Cardiac septum (tissue), 1 donor: ENCODE results near the gene BUD13. TPM values are rescaled to one million over a fixed set of nuclear protein-coding genes. Genes with fewer than 3 reads are reported as not detected.

Experiments used
- DNase-seq: peaks from one replicate; pipeline ENCODE4 v3.0.0-alpha.2; 2020; ENCODE audit warnings: low spot score
- intact Hi-C: fragments of 100-400 bp; cut with DNase I; formaldehyde crosslinking; loops from one replicate; pipeline ENCODE4 v1.14.0; 2022
- total RNA-seq: library from RNA; stranded (reverse); fragmentation: NEBNext Ultra II Directional; extraction: Animal tissue kit (Norgen Biotek cat#: 25700); gene quantifications from one replicate; pipeline ENCODE4 v1.2.1, GENCODE V29; 2021
- donor health status: DM: no; HTN: no; CAD: no.

The BUD13 gene
- total RNA-seq, 1 donor from 2014 or later: 8.3 TPM

GRCh38 chr11:116794851-116795250 is 22.1 kb upstream of the BUD13 start:
- DNase-seq: no peak
- intact Hi-C loops: loop anchor here (5.0 kb wide), 1 partner anchor 82 kb away; no protein-coding TSS in a partner anchor

- DNase-seq: no peak
These were observed 20.9 kb upstream of the BUD13 start for GRCh38 chr11:116793772-116794097.

GRCh38 chr11:116792869-116793771 is 20.3 kb upstream of the BUD13 start:
- intact Hi-C loops: loop anchor here (2.0 to 5.0 kb wide), 2 partner anchors 84 to 430 kb away; no protein-coding TSS in a partner anchor
- no peak for DNase-seq

More at GRCh38 chr11:116793772-116794097, 20.9 kb upstream of the BUD13 start:
- intact Hi-C loops: loop anchor here (2.0 to 5.0 kb wide), 2 partner anchors 84 to 429 kb away; no protein-coding TSS in a partner anchor

GRCh38 chr11:116792144-116792868 is 19.5 kb upstream of the BUD13 start:
- intact Hi-C loops: loop anchor here (2.0 to 5.0 kb wide), 2 partner anchors 85 to 430 kb away; no protein-coding TSS in a partner anchor
- no peak for DNase-seq

- no peak for DNase-seq
- intact Hi-C loops: loop anchor here (2.0 to 5.0 kb wide), 4 partner anchors 45 to 431 kb away; partner anchors contain the start of gene APOA1
These were observed 19.0 kb upstream of the BUD13 start, which contains the start of gene APOA5 for GRCh38 chr11:116791813-116792143. Gene APOA5 (minus strand): TSS chr11:116791879. CDS start chr11:116791860, 19 bp downstream.

- intact Hi-C loops: loop anchor here (2.0 to 5.0 kb wide), 3 partner anchors 46 to 316 kb away; partner anchors contain the start of gene APOA1
- peak; percentile 86 for DNase-seq
These were observed 18.4 kb upstream of the BUD13 start for GRCh38 chr11:116791002-116791812.

- intact Hi-C loops: loop anchor here (2.0 to 5.0 kb wide), 3 partner anchors 46 to 316 kb away; partner anchors contain the start of gene APOA1
- DNase-seq: no peak
These were observed 17.6 kb upstream of the BUD13 start for GRCh38 chr11:116790167-116791001.

GRCh38 chr11:116788975-116789374 is 16.2 kb upstream of the BUD13 start:
- intact Hi-C loops: loop anchor here (2.0 kb wide), 1 partner anchor 16 kb away; the partner anchor contains the start of gene BUD13
- no peak for DNase-seq

GRCh38 chr11:116788534-116788933 is 15.7 kb upstream of the BUD13 start:
- intact Hi-C loops: loop anchor here (2.0 kb wide), 1 partner anchor 16 kb away; the partner anchor contains the start of gene BUD13
- no peak for DNase-seq

- intact Hi-C loops: loop anchor here (2.0 kb wide), 1 partner anchor 15 kb away; the partner anchor contains the start of gene BUD13
- peak; percentile 96 for DNase-seq
These were observed 15.1 kb upstream of the BUD13 start, which contains the start of gene ZPR1 for GRCh38 chr11:116787786-116788486. Gene ZPR1 (minus strand): TSS chr11:116788023. CDS start chr11:116787990, 33 bp downstream.

GRCh38 chr11:116787436-116787785 is 14.6 kb upstream of the BUD13 start:
- intact Hi-C loops: no loop called here
- no peak for DNase-seq

GRCh38 chr11:116786966-116787365 is 14.2 kb upstream of the BUD13 start:
- no peak for DNase-seq
- intact Hi-C loops: no loop called here

GRCh38 chr11:116786326-116786725 is 13.5 kb upstream of the BUD13 start:
- intact Hi-C loops: no loop called here

GRCh38 chr11:116782728-116783127 is 9.9 kb upstream of the BUD13 start:
- DNase-seq: no peak
- intact Hi-C loops: no loop called here

More at GRCh38 chr11:116786326-116786725, 13.5 kb upstream of the BUD13 start:
- DNase-seq: no peak

- intact Hi-C loops: no loop called here
- DNase-seq: no peak
These were observed 5.8 kb upstream of the BUD13 start for GRCh38 chr11:116778556-116778955.

- intact Hi-C loops: no loop called here
- DNase-seq: no peak
These were observed 4.3 kb upstream of the BUD13 start for GRCh38 chr11:116777056-116777455.

- no peak for DNase-seq
- intact Hi-C loops: no loop called here
These were observed 3.8 kb upstream of the BUD13 start for GRCh38 chr11:116776522-116776984.
